ENCODE results near the gene UGT1A4. TPM values are rescaled to one million over a fixed set of nuclear protein-coding genes. Genes with fewer than 3 reads are reported as not detected.

Gene UGT1A4
- total and polyA plus RNA-seq, 10 of the 15 experiments (the other 5 are each of a cell fraction or from before 2014, with no cell fraction given) = not detected

- intact Hi-C loops (cut with micrococcal nuclease; ENCODE audit: unreplicated experiment) = no loop called here
- H3K27ac ChIP-seq (ENCODE audit: control insufficient read depth, insufficient read depth) = no peak overlapping the region
- no peak for TF ChIP-seq NFIC (IDR thresholded peaks at IDR 0.05; ENCODE audit: low read depth, low read length)
- no peak for TF ChIP-seq HSF1 (IDR thresholded peaks at IDR 0.05; ENCODE audit: low read depth, low read length)
- no peak for TF ChIP-seq ETV6 (conservative IDR thresholded peaks at IDR 0.05 in 1 of 2, IDR thresholded peaks at IDR 0.05 in 1 of 2; ENCODE audit: borderline replicate concordance in 1 of 2, low read depth in 1 of 2)
- no peak for TF ChIP-seq SREBF1 (IDR thresholded peaks at IDR 0.05; ENCODE audit: low read length)
- no peak for TF ChIP-seq ZNF207 (IDR thresholded peaks at IDR 0.05; ENCODE audit: borderline replicate concordance)
- no peak for TF ChIP-seq POLR2AphosphoS5 (IDR thresholded peaks at IDR 0.05; ENCODE audit: low read length)
- TF ChIP-seq SP1 (IDR thresholded peaks at IDR 0.05; ENCODE audit: low read depth, low read length) = no peak
- no peak for TF ChIP-seq JUNB (IDR thresholded peaks at IDR 0.05)
- no peak for TF ChIP-seq CHD2 (IDR thresholded peaks at IDR 0.05; ENCODE audit: borderline replicate concordance, low read depth, low read length)
- TF ChIP-seq, protein P1, sequence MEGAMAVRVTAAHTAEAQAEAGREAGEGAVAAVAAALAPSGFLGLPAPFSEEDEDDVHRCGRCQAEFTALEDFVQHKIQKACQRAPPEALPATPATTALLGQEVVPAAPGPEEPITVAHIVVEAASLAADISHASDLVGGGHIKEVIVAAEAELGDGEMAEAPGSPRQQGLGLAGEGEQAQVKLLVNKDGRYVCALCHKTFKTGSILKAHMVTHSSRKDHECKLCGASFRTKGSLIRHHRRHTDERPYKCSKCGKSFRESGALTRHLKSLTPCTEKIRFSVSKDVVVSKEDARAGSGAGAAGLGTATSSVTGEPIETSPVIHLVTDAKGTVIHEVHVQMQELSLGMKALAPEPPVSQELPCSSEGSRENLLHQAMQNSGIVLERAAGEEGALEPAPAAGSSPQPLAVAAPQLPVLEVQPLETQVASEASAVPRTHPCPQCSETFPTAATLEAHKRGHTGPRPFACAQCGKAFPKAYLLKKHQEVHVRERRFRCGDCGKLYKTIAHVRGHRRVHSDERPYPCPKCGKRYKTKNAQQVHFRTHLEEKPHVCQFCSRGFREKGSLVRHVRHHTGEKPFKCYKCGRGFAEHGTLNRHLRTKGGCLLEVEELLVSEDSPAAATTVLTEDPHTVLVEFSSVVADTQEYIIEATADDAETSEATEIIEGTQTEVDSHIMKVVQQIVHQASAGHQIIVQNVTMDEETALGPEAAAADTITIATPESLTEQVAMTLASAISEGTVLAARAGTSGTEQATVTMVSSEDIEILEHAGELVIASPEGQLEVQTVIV (IDR thresholded peaks at IDR 0.05; ENCODE audit: borderline replicate concordance, partially characterized antibody) = no peak
- peaks cover 0 to 3% of the 10 kb centered on the region in 2 experiments; a peak in 1 of 4 replicates for H3K27me3 ChIP-seq (replicated peaks in 1 of 2; ENCODE audit: control insufficient read depth in 2 of 2, insufficient read depth in 2 of 2, low read length in 1 of 2)
- SMC1A ChIA-PET (ENCODE audit: uncharacterized antibody, unreplicated experiment) = no interaction called here
- no peaks in the 10 kb centered on the region for H3K79me2 ChIP-seq (ENCODE audit: control insufficient read depth, insufficient read depth, low read length)
- no peak overlapping the region for H3K4me2 ChIP-seq (ENCODE audit: control insufficient read depth, insufficient read depth)
- no peak for FAIRE-seq
- H3K9me3 ChIP-seq (replicated peaks; ENCODE audit: control insufficient read depth, insufficient read depth, low read length) = no peaks in the 10 kb centered on the region; the same call in 2 of the 3 replicates
- in situ Hi-C loops (cut with MboI) = no loop called here
- CTCF ChIA-PET = no interaction called here
- no TSS peak for BruUV-seq (replicated peaks)
- RAD21 ChIA-PET (ENCODE audit: unreplicated experiment) = no interaction called here
- H3K9ac ChIP-seq (ENCODE audit: control insufficient read depth, insufficient read depth, low read length) = no peak overlapping the region
- H3K4me1 ChIP-seq (ENCODE audit: control insufficient read depth, insufficient read depth, low read length) = no peaks in the 10 kb centered on the region
- ATAC-seq = no peak
- no peaks in the 10 kb centered on the region for H4K20me1 ChIP-seq (ENCODE audit: control insufficient read depth, insufficient read depth)
- no peaks in the 10 kb centered on the region for H3K36me3 ChIP-seq (ENCODE audit: control insufficient read depth in 2 of 2, insufficient read depth in 2 of 2, low read length in 1 of 2)
- DNase-seq (ENCODE audit: low read depth, low spot score) = no peak
- POLR2A ChIA-PET = no interaction called here
- WGBS (ENCODE audit: insufficient coverage, insufficient replicate concordance, low lambda C conversion rate, missing lambda C conversion rate) = 47% methylated on average over 2 of the region's 2 CpGs
- no peak overlapping the region for H2AFZ ChIP-seq (ENCODE audit: control insufficient read depth, low read depth, low read length)
- no peak overlapping the region for H3K4me3 ChIP-seq
Observed at GRCh38 chr2:233758849-233759248, 40.3 kb downstream of the UGT1A4 start.

Data from GM12878 (cell line).